PC-3 (cell line): ENCODE results near the gene MED14. TPM values are rescaled to one million over a fixed set of nuclear protein-coding genes. Genes with fewer than 3 reads are reported as not detected.

Experiments
- ATAC-seq: fragments of 200-7000 bp; cut with Tn5 transposase; 2 replicates; pipeline ENCODE4 v1.9.1; 2020; ENCODE audit warnings: mild to moderate bottlenecking, moderate library complexity
- BruUV-seq: library from RNA; stranded (reverse); fragments of 400-500 nt; replicated peaks from 2 replicates; lab custom pipeline; 2021; lab: Mats Ljungman, UMichigan
- CTCF ChIA-PET: fragments of 300-600 bp; sonication (Branson Sonifier 250); formaldehyde crosslinking; loops from one replicate; lab custom pipeline; 2022; ENCODE audit warnings: antibody characterized with exemption; lab: Charles Lee
- POLR2A ChIA-PET: fragments of 300-600 bp; sonication (Branson Sonifier 250); formaldehyde crosslinking; loops from one replicate; lab custom pipeline; 2022; ENCODE audit warnings: antibody characterized with exemption; ENCODE audit not compliant: unreplicated experiment; lab: Charles Lee
- DNase-seq: peaks from one replicate; pipeline ENCODE4 v3.0.0-alpha.2; 2015
- H2AFZ ChIP-seq: fragments of 300-600 bp; sonication (generic); 2 replicates; pipeline ENCODE4 v1.6.0; 2016; ENCODE audit warnings: antibody characterized with exemption, low read length
- H3F3A ChIP-seq: fragments of 300-600 bp; sonication (generic); one replicate; pipeline ENCODE4 v1.6.0; 2017; ENCODE audit warnings: antibody characterized with exemption, low read length, control low read depth, mild to moderate bottlenecking; ENCODE audit not compliant: unreplicated experiment
- H3K27ac ChIP-seq: fragments of 300-600 bp; sonication (generic); 2 replicates; pipeline ENCODE4 v1.5.1; 2016; ENCODE audit warnings: mild to moderate bottlenecking, low read length
- H3K27me3 ChIP-seq: fragments of 300-600 bp; sonication (generic); 2 replicates; pipeline ENCODE4 v1.6.1; 2016; ENCODE audit warnings: low read length, mixed read lengths
- H3K36me3 ChIP-seq: fragments of 300-600 bp; sonication (generic); 2 replicates; pipeline ENCODE4 v1.6.1; 2016; ENCODE audit warnings: low read depth, mixed run types, low read length, mixed read lengths
- H3K4me1 ChIP-seq: fragments of 300-600 bp; sonication (generic); 2 replicates; pipeline ENCODE4 v1.5.1; 2016; ENCODE audit warnings: low read length; ENCODE audit not compliant: insufficient read depth
- H3K4me2 ChIP-seq: fragments of 300-600 bp; sonication (generic); 2 replicates; pipeline ENCODE4 v1.6.0; 2016; ENCODE audit warnings: low read length
- H3K4me3 ChIP-seq: fragments of 300-600 bp; sonication (generic); 2 replicates; pipeline ENCODE4 v1.5.1; 2016; ENCODE audit warnings: mild to moderate bottlenecking, low read length, mixed read lengths
- H3K79me2 ChIP-seq: fragments of 300-600 bp; sonication (generic); 2 replicates; pipeline ENCODE4 v1.6.1; 2017; ENCODE audit warnings: low read length, mixed read lengths
- H3K9ac ChIP-seq: fragments of 300-600 bp; sonication (generic); 2 replicates; pipeline ENCODE4 v1.6.0; 2016; ENCODE audit warnings: mild to moderate bottlenecking, low read length
- H3K9me2 ChIP-seq: fragments of 300-600 bp; sonication (generic); replicated peaks from 2 replicates; pipeline ENCODE4 v1.6.1; 2016; ENCODE audit warnings: mixed run types, low read length, mixed read lengths
- H3K9me3 ChIP-seq: fragments of 300-600 bp; sonication (generic); 2 replicates; pipeline ENCODE4 v1.6.1; 2016; ENCODE audit warnings: low read length, mixed read lengths
- H4K20me1 ChIP-seq: fragments of 300-600 bp; sonication (generic); 2 replicates; pipeline ENCODE4 v1.6.1; 2016; ENCODE audit warnings: low read length, mixed read lengths
- CTCF ChIP-seq: fragments of 300-600 bp; sonication (generic); conservative IDR thresholded peaks from 2 replicates; pipeline ENCODE4 v1.5.1; 2017; ENCODE audit warnings: antibody characterized with exemption, low read depth, mild to moderate bottlenecking, low read length
- EZH2 ChIP-seq: fragments of 300-600 bp; sonication (generic); IDR thresholded peaks from one replicate; pipeline ENCODE4 v1.6.1; 2017; ENCODE audit warnings: antibody characterized with exemption, mild to moderate bottlenecking, low read length; ENCODE audit not compliant: unreplicated experiment
- EZH2phosphoT487 ChIP-seq: fragments of 300-600 bp; sonication (generic); IDR thresholded peaks from 2 replicates; pipeline ENCODE4 v1.6.1; 2018; ENCODE audit warnings: mild to moderate bottlenecking, antibody characterized with exemption, low read length, borderline replicate concordance
- intact Hi-C: fragments of 100-400 bp; cut with micrococcal nuclease; formaldehyde crosslinking; loops from 2 replicates; pipeline ENCODE4 v1.9.0; 2023
- total RNA-seq: library from RNA; depleted of rRNA; stranded (reverse); fragments of >200 nt; gene quantifications from 2 replicates; pipeline ENCODE4 v1.2.3, GENCODE V29; 2014

The MED14 gene
- total RNA-seq, 1 experiment from 2014 or later = 44.7 TPM

- BruUV-seq = no TSS peak
- peaks cover 86% of the 10 kb centered on the region for H3K79me2 ChIP-seq
- intact Hi-C loops = no loop called here
Observed at GRCh38 chrX:40727093-40727492, 8.2 kb downstream of the MED14 start.

GRCh38 chrX:40722930-40723329, 12.4 kb downstream of the MED14 start:
- ChIA-PET POLR2A (no interaction called here), CTCF (no interaction called here)
- H3K4me3 ChIP-seq = no peak overlapping the region

More at GRCh38 chrX:40727093-40727492, 8.2 kb downstream of the MED14 start:
- no peak for ATAC-seq
- DNase-seq = no peak
- no peaks in the 10 kb centered on the region for H3K9me2 ChIP-seq
- POLR2A ChIA-PET = no interaction called here
- H3K9ac ChIP-seq = no peak overlapping the region
- TF ChIP-seq EZH2 = no peak
- no peak for TF ChIP-seq EZH2phosphoT487
- TF ChIP-seq CTCF = no peak
- H4K20me1 ChIP-seq = peaks cover 12% of the 10 kb centered on the region
- H3K4me1 ChIP-seq = no peaks in the 10 kb centered on the region
- H3K4me2 ChIP-seq = no peak overlapping the region
- H2AFZ ChIP-seq = no peak overlapping the region
- no peaks in the 10 kb centered on the region for H3K27me3 ChIP-seq
- CTCF ChIA-PET = no interaction called here
- no peaks in the 10 kb centered on the region for H3K9me3 ChIP-seq
- no peak overlapping the region for H3K27ac ChIP-seq
- H3F3A ChIP-seq = no peaks in the 10 kb centered on the region
- H3K36me3 ChIP-seq = peaks cover 16% of the 10 kb centered on the region
- H3K4me3 ChIP-seq = no peak overlapping the region

More at GRCh38 chrX:40722930-40723329, 12.4 kb downstream of the MED14 start:
- Histone ChIP-seq H3K9me3 (no peaks in the 10 kb centered on the region), H3K4me2 (no peak overlapping the region), H2AFZ (no peak overlapping the region), H3K4me1 (peaks cover 23% of the 10 kb centered on the region), H3K36me3 (peaks cover 27% of the 10 kb centered on the region), H3K27ac (no peak overlapping the region), H3K27me3 (no peaks in the 10 kb centered on the region), H3K9ac (no peak overlapping the region), H3K79me2 (peaks cover 78% of the 10 kb centered on the region), H3K9me2 (no peaks in the 10 kb centered on the region), H4K20me1 (peaks cover 5% of the 10 kb centered on the region), H3F3A (no peaks in the 10 kb centered on the region)
- no TSS peak for BruUV-seq
- DNase-seq (no peak), ATAC-seq (no peak)
- intact Hi-C loops = no loop called here
- TF ChIP-seq EZH2 (no peak), CTCF (no peak), EZH2phosphoT487 (no peak)
